Measurements from ENCODE around the gene ULBP1.
"Not testable (repeated sequence)": the region's sequence is repeated elsewhere in the genome, so short reads cannot be mapped to it uniquely, and the experiment has no call there.

Gene ULBP1

GRCh38 chr6:150006961-150007464, 43.3 kb downstream of the ULBP1 start:
- peak in 1 of 2 experiments; percentile 41 for DNase-seq

GRCh38 chr6:150008588-150008987, 44.8 kb downstream of the ULBP1 start:
- peak in 1 of 2 experiments; percentile 39 for DNase-seq

DNA sequence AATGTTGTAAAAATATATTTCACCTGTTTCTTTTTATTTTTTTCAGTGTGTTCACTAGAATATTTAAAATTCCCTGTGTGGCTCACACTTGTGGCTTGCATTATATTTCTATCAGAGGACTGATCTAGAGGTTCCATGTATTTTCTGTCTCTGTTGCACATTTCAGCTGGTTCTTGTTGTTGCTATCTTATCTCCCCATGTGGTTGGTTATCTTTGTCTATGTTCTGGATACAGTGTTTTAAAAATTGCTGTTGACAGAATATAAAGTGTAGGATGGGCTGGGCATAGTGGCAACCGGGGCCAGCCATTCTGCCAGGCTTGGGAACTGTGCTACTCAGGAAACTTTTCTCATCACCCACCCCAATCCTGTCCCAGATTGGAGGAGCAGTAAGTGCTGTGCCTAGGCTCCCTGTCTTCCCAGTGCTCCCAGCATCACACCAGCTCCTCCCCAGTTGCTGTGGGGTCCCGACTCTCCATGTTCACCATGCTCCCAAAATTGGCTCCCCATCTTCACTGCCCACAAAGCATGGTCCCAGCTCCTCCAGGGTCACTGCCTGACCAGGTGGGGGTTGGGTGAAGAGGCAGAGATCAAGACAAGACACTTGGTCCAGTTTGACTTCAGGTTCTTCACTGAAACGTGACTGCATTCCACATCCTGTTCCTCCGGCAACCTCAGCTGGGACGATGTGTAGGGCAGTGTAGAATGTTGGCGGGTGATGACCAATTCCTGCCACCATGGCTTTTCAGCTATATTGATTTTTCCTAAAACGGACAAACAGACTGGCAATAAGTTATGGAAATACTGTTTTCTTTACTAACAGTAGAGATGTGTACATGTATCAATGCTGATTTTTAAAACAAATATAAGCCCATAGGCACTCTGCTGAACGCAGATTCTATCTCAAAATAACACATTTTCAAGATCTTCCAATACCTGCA, 49.4 kb downstream of the ULBP1 start:
- DNase-seq = not testable (repeated sequence)

GRCh38 chr6:150013785-150014622, 50.3 kb downstream of the ULBP1 start:
- DNase-seq = not testable (repeated sequence)

DNA sequence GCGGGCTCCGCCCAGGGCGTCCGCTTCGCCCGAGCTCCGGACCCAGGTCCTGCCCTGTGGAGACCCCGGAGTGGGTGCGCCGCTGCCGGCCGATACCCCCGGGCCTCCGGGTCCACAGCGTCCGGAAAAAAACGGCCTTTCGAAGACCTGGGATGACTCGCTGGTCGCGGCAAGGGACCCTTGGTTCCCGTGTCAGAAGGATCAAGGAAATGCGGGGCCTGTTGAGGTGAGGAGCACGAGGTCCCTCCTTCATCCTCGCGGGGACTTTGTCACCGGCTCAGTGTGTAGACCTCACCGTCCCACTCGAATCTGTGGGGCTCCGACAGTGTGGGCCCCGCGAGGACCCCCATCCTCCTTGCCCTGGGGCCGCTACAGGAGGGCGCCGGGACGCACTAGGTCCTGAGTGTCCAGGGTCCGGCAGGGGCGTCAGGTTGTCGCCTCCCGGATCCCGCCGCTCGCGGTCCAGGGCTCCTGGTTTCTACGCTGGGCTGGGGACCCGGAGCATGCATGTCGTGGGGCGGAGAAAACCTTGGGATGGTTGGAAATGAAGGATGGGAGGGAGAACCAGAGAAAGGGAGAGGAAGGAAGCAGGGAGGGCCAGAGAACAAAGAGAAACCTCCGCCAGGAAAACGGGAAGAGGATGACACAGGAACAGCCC, 51.0 kb downstream of the ULBP1 start:
- not testable (repeated sequence) for DNase-seq

- not testable (repeated sequence) for DNase-seq
These were observed 51.7 kb downstream of the ULBP1 start for GRCh38 chr6:150015281-150016001.

- DNase-seq = peak; percentile 16 to 38
These were observed 52.8 kb downstream of the ULBP1 start for GRCh38 chr6:150016324-150017185.

GRCh38 chr6:150017186-150017521, 53.4 kb downstream of the ULBP1 start:
- not testable (repeated sequence) for DNase-seq

GRCh38 chr6:150018846-150019580, 55.3 kb downstream of the ULBP1 start:
- no peak for DNase-seq

- not testable (repeated sequence) for DNase-seq
These were observed 58.1 kb downstream of the ULBP1 start for GRCh38 chr6:150021870-150022269.

All from activated CD4-positive, alpha-beta T cell treated with anti-CD3 and anti-CD28 coated beads, Interleukin-2, amount 50 U/mL, for 4 hours (primary cell).